HG03457 (cell line): ENCODE data around the gene EML6.
A peak's percentile ranks its signal among the peaks of the same experiment; 100 is the strongest.
"Not testable (repeated sequence)": the region's sequence is repeated elsewhere in the genome, so short reads cannot be mapped to it uniquely, and the experiment has no call there.

Experiments used
- ATAC-seq: cut with Tn5 transposase; IDR thresholded peaks from one replicate; pipeline ENCODE4 v1.9.1; 2021; ENCODE audit warnings: moderate number of reproducible peaks; ENCODE audit not compliant: unreplicated experiment

The EML6 gene

DNA sequence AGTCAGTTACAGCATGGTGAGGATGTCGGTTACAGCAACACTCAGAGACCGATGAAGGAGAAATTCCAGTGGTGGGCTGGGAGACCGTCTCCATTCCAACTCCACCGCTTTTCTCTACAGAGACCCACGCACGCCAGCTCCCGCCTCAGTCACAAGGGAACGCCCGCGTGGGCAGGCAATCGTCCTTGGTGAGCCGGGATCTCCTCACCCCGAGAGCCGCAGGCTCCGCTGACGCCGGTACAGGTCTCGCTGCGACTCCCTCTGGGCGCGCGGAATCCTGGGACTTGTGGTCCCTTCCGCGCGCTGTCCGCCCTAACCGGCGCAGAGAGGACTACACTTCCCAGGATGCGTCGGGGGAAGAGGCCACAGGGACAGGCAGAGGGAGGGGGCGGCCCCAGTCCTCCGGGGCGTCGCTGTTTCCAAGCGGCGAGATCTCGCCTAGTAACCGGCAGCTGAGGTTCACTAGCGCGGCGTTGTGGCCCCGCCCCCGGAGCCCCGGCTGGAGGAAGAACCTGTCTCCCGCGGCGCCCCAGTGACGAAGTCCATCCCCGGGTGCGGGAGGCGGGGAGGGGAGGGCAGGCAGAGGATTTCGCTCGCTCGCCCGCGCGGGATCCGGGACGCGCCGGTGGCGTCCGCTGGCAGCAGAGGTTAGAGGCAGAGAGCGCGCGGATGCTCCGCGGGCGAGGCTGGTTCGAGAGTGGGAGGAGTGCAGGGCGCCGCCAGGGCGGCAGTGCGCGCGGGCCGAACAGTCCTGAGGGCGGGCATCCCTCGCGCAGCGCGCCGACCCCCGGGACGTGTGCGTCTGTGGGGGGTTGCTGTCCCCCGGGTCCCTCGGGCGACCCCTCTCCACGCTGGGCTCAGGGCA is at the start of gene EML6:
EML6 (plus strand) TSS at position 532 of the 865 bp plus-strand sequence. CDS start 1,400 bp downstream, outside the sequence.
- peak; percentile 97 for ATAC-seq

DNA sequence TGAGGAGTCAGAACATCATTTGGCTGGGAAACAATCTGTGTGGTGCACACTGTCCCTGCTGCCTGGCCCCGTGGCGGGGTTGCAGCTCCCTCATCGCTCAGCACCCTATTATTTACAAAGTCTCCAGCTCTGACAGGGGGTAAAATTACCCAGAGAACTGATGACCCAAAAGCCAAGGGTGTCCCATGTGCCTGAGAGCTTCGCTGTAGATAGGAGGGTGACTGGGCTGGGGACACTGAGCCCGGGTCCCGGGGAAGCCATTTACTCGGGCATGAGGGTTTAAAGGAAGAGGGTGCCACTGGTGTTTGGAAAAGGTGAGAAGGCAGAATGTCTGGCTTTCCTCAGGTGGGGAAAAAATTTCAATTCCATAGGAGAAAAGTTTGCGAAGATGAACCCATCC is 48.2 kb upstream of the EML6 start:
- ATAC-seq, result no peak

DNA sequence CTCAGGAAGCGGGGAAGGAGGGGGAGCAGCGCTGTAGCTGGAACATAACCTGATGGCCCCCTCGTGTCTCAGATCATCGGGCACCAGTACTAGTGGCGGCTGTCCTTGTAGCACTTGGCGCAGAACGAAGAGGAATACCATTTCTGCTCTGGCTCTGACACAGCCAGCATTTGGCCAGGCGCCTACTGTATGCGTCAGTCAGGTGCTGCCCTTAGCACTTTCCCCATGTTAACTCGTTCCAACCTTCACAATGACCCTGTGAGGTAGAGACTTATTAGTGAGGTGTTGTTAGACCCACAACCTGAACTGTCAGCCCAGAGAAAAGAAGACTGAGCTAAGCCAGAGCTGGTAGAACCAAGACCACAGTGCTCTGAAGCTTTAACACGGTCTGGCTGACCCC is 47.7 kb upstream of the EML6 start:
- ATAC-seq, result no peak

DNA sequence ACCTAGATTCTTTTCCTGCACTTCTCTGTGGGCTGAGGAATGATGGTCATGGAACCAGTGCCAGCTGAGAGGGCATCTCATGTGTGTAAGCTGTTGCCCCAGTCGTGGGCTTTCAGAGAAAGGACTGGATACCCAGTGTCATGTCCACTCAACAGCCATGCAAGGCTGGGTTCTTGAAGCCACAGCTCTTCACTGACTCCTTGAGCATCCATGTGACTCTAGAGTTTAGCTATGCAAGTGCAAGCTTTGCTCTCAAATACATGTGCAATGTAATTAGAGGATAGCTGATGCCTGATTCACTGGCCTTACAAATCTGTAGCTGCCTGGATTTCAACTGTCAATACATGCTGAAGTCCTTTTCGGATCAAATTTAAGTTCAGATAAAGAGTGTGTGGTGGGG is 46.8 kb upstream of the EML6 start:
- no peak for ATAC-seq

DNA sequence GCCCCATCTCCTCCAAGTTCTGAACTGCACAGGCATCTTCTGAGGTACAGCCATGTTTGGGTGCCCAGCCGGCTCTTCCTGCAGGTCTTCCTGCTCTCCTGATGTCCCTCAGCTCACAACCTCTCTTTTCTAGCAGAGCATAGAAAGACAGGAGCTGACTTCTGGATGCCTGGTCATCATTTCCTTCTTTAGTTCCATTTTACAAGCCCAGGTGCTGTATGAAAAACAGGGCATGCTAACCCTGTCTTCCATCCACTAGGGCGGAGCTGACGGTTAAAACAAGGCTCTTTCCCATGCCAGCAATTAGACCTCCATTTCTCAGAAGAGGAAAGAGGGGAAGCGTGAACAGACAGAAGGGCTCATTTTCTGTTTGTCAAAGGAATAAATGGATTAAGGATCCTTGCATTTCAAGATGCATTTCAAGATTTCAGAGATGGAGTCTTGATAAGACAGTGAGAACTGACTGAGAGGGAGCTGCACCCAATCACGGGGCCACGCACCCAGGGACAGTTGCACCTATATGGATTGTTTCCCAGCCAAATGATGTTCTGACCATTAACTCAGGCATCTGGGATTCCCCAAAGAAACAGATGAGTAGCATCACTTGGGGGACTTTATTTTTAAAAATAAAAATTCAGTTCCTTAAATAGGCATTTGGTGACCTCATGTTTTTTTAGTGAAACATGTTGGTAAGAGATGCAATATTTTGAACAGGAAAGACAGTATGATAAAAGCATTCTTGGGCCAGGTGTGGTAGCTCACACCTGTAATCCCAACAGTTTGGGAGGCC is 45.8 kb upstream of the EML6 start:
- ATAC-seq, result no peak

DNA sequence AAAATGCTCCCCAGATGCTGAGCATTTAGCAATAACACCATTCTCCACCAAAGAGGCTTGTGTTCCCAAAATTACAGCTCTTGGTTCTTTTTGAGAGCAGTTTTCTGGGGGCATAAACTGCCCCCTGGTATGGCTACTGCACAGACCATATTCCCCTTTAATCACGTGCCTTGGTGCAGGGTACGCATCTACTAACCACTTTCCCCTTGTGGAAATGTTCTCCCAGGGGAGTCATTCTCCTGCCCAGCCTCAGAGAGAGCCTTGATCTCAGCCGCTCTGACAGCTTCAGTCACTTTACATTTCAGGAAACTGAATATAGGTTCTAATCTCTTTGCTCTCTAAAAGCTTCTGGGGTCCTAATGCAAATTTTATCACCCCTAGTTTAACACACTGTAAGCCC is 44.7 kb upstream of the EML6 start:
- ATAC-seq, result no peak

DNA sequence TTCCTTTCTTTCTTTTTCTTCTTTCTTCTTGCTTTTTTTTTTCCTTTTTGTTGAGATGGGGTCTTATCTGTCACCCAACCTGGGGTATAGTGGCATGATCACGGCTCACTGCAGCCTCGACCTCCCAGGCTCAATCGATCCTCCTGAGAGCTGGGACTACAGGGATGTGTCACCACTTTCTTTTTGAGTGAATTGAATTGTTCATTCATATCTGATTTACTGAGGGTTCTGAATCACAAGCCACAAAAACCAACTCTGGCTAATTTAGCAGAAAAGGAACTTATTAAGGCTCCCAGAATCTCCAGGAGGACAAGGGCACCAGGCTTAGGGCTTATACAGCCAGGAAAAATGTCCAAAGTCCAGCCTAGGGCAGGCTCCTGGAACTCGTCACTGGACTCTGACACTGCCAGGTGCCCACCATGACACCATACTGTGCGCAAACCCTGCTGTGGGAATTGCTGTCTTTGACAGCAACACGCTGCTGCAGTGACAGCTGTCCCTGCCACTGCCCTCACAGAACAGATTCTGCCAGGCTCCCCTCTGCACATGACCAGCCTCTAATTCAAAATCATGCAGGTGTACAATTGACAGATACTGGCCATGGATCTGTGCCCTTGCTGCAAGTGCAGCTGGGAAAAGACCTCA is 42.9 kb upstream of the EML6 start:
- ATAC-seq, result peak; percentile 50

DNA sequence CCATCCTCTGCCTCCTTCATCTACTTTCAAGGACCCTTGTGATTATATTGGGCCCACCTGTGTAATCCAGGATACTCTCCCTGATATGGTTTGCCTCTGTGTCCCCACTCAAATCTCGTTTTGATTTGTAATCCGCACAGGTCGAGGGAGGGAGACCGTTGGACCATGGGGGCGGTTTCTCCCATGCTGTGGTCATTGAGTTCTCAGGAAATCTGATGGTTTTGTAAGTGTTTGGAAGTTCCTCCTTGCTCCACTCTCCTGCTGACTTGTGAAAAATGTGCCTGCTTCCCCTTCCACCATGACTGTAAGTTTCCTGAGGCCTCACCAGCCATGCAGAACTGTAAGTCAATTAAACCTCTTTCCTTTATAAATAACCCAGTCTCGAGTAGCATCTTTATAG is 42.0 kb upstream of the EML6 start:
- ATAC-seq, result no peak

DNA sequence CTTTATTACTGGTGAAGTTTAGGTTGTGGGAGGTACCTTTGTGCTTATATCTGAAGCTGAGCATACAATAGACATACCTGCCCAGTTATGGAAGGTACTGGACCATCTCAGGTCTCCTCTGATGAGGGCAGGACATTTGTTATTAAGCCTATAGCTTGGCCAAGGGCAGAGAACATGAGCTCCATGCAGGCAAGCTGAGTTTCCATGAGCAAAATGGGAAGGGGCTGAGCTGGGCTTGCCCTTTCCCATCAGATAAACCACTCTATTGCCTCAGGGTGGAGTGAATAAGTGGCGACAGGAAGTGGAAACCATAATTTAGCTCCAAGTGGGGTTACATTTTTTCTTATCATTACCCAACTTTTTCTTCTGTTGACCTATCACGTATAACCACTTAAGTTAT is 39.9 kb upstream of the EML6 start:
- no peak for ATAC-seq

DNA sequence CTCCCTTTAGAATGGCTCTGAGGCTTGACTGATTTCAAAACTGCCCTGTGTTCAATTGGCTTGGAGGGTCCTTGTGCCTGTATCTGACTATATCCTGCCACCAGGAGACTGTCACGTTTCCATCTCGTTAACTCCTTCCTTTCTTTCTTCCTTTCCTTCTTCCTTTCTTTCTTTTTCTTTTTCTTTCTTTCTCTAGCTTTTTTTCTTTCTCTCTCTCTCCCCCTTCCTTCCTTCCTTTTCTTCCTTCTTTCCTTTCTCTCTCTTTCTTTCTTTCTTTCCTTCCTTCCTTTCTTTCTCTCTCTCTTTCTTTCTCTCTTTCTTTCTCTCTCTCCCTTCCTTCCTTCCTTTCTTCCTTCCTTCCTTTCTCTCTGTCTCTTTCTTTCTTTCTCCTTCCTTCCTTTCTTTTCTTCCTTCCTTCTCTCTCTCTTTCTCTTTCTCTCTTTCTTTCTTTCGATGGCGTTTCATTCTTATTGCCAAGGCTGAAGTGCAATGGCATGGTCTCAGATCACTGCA is 38.1 kb upstream of the EML6 start:
- no peak for ATAC-seq

DNA sequence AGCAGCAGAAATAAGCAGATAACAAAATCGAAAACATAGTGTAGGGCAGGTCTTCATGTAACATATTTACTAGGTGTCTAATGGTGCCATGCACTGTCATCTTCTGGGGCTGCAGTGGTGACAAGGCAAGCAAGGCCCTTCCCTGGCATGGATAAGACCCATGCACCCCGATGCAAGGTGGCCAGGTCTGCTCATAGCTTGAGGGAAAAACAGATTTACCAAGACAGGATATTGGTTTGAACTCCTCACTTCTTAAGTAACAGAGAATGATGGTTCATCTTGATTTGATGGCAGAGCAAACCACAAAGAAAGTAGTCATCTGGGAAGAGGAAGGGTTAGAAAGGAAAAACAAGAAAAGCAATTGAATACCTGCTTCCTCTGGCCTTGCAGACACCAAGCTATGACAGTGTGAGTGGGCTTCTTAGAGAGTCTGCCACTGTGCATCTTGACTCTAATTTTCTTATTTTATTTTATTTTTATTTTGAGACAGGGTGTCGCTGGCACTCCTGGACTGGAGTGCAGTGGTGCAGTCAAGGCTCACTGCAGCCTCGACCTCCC is 35.8 kb upstream of the EML6 start:
- ATAC-seq, result no peak

DNA sequence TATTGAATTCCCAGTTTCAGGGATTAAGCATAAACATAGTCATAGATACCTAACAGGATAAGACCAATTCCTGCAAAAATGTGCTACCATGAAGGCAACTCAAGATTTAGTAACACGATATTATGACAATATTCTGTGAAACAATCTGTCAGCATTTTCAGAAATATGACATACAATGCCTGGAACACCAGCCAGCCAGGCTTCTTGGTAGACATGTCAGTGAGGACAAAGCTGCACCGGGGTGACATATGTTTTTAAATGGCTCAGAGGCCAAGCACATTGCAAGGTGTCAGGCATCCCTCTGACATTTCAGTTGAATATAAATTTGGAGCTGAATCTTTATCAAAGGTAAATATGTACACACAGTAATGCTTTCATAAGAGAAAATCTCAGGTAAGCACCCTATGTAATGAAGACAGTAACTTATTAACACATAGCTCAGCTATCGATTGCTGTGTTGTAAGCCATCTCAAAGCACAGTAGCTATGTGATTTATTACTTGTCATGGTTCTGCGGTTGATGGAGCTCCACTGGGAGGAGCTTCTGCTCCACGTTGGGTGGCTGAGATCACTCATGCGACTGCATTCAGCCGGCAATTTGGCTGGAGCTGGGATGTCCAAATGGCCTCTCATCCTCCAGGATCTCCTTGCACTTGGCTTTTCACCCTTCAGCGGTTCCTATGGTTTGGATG is 31.9 kb upstream of the EML6 start:
- no peak for ATAC-seq

DNA sequence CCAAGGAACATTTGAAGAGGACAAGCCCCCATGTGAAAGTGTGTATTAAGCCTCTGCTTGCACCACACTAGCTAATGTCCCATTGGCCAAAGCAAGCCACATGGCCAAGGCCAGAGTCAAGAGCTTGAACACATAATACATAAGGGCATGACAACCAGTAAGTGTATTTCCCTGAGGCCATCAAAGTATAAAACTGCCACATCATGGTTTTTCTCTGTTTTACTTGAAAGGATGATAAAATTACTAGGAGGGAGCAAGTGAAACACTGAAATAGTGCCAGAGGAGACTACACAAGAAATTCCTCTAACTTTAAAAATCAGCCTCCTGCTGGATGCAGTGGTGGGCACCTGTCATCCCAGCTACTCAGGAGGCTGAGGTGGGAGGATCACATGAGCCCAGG is 30.9 kb upstream of the EML6 start:
- ATAC-seq, result no peak

DNA sequence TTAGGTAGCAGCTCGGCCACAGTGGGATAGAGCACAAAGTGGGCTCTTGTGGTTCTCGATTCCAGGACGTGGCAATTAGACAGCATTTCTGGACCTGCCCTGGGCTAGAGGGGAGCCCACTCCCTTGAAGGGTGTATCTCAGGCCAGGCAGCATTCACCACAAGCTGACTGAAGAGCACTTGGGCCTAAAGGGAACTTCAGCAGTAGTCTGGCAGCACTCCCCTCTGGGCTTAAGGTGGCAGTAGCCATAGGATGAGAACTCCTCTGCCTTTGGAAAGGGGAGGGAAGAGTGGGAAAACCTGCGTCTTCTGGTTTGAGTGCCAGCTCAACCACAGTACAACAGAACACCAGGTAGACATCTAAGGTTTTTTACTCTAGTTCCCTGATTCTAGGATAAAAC is 28.1 kb upstream of the EML6 start:
- ATAC-seq, result no peak

DNA sequence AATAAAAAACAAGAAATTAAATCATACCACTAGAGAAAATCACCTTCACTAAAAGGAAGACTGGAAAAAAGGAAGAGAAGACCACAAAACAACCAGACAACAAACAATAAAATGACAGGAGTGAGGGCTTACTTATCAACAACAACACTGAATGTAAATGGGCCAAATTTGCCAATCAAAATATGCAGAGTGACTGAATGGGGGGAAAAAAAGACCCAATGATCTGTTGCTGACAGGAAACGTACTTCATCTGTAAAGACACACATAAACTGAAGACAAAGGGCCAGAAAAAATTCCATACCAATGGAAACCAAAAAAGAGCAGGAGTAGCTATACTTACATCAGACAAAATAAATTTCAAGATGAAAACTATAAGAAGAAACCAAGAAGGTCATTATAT is 25.5 kb upstream of the EML6 start:
- no peak for ATAC-seq

DNA sequence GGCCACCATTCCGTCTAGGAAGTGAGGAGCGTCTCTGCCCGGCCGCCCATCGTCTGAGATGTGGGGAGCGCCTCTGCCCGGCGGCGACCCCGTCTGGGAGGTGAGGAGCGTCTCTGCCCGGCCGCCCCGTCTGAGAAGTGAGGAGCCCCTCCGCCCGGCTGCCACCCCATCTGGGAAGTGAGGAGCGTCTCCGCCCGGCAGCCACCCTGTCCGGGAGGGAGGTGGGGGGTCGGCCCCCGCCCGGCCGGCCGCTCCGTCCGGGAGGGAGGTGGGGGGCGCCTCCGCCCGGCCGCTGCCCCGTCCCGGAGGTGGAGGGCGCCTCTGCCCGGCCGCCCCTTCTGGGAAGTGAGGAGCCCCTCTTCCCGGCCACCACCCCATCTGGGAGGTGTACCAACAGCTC is 24.5 kb upstream of the EML6 start:
- not testable (repeated sequence) for ATAC-seq

DNA sequence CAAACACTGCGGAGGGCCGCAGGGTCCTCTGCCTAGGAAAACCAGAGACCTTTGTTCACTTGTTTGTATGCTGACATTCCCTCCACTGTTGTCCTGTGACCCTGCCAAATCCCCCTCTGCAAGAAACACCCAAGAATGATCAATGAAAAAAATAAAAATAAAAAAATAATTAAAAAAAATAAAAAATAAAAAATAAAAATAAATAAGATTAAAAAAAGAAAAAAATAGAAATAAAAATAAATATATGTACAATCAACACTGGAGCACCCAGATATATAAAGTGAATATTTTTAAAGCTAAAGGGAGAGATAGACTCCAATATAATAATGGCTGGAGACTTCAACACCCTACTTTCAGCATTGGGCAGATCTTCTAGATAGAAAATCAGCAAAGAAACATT is 23.8 kb upstream of the EML6 start:
- ATAC-seq, result no peak

DNA sequence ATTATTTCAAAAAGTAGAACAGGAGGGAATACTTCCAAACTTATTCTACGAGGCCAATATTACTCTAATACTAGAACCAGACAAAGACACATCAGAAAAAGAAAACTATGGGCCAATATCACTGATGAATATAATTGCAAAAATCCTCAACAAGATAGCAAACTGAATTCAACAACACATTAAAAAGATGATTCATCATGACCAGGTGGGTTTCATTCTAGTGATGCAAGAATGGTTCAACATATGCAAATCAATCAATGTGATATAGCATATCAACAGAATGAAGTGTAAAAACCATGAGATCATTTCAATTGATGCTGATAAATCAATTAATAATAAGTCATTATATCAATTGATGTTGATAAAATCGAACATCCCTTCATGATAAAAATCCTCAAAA is 22.4 kb upstream of the EML6 start:
- ATAC-seq, result no peak

DNA sequence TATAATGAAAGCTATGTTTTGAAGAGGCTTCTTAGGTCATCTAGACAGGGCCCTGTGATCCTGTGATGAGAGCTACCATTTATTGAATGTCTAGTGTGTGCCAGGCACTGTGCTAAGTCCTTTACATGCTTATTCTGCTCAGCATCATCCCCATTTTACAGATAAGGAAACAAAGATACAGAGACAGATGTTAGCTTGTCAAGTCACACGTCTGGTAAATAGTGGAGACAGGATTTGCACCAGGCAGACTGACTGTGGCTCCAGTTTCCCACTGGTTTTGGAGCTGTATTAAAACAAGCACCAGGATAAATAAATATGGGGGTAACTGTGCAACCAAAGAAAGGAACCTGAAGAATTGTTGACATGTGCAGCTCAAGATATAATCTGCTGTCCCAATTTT is 19.2 kb upstream of the EML6 start:
- ATAC-seq, result no peak

DNA sequence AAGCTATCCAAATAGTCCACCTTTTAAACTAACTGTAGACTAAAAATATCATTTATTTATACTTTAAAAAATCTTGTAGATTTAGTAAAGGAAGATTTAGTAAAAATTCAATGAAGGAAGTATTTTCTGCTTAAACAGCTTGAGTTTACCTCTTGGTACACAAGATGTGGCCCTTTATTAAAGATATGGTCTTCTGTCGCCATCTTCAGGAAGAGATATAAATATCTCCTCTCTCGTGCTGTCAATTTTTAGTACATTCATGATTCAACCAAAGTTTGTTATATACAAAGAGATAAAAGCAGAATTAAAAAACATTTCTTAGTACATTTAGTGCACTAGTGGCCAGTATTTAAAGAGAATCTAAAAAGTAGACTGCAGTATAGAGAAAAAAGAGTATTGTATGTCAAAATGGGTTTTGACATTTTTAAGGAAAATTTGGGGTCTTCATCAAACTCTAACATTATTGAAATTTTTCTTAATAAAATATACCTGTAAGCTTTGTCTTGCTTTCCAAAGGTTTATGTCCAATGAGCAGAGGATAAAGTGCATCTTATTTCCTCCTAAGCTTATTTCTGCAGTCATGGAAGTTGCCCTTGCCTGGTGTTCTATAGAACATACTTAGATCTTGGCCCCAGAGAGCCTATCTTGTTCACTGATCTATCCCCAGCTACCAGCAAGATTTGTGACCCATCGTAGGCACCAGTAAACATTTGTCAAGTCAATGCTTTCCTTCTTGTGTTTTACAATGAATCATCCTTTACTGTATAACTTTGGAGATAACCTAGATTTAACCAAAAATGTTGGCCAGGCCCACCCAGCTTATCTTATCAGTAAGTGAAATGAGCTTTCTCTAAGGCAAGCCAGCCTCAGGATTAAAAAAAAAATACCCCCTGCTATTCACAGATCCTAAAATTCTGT is 18.5 kb upstream of the EML6 start:
- no peak for ATAC-seq
